Liver (tissue), 9 donors: ENCODE results near the gene CFAP74. TPM values are rescaled to one million over a fixed set of nuclear protein-coding genes. Genes with fewer than 3 reads are reported as not detected.

Source experiments
- DNase-seq: peaks from one replicate; pipeline ENCODE4 v3.0.0-alpha.2; 2017; ENCODE audit warnings: low spot score
- H3K27ac ChIP-seq, 2 donors: one replicate each; pipeline ENCODE4 v1.7.0; 2013; ENCODE audit warnings: inconsistent platforms in 2 of 2, low read length in 2 of 2, control low read depth in 1 of 2, low read depth in 1 of 2, mild to moderate bottlenecking in 1 of 2
- H3K27me3 ChIP-seq, 4 donors: one replicate each; pipeline versions ENCODE4 v1.6.1 to v1.7.0; 2013; ENCODE audit warnings: low read length in 3 of 4, inconsistent platforms in 1 of 4, mild to moderate bottlenecking in 1 of 4, moderate library complexity in 1 of 4; ENCODE audit not compliant: control insufficient read depth in 4 of 4, insufficient read depth in 4 of 4
- H3K36me3 ChIP-seq, 4 donors: one replicate each; pipeline versions ENCODE4 v1.6.1 to v1.7.0; 2013; ENCODE audit warnings: low read length in 3 of 4, mild to moderate bottlenecking in 3 of 4, low read depth in 1 of 4, moderate library complexity in 1 of 4; ENCODE audit not compliant: control insufficient read depth in 4 of 4, insufficient read depth in 3 of 4
- H3K4me1 ChIP-seq, 4 donors: one replicate each; pipeline versions ENCODE4 v1.6.1 to v1.7.0; 2013; ENCODE audit warnings: low read length in 3 of 4, mild to moderate bottlenecking in 3 of 4, moderate library complexity in 1 of 4; ENCODE audit not compliant: control insufficient read depth in 4 of 4, insufficient read depth in 4 of 4
- H3K4me3 ChIP-seq, 3 donors: one replicate each; pipeline versions ENCODE4 v1.6.1 to v1.7.0; 2013; ENCODE audit warnings: low read length in 3 of 3, control low read depth in 1 of 3, low read depth in 1 of 3, mild to moderate bottlenecking in 1 of 3
- H3K9ac ChIP-seq, 2 donors: one replicate each; pipeline ENCODE4 v1.7.0; 2013; ENCODE audit warnings: low read length in 2 of 2, mild to moderate bottlenecking in 2 of 2, moderate library complexity in 2 of 2, control low read depth in 1 of 2, low read depth in 1 of 2
- H3K9me3 ChIP-seq, 4 donors: one replicate each; pipeline versions ENCODE4 v1.6.1 to v1.7.0; 2013; ENCODE audit warnings: low read length in 3 of 4; ENCODE audit not compliant: control insufficient read depth in 4 of 4
- ATF3 ChIP-seq: IDR thresholded peaks from 2 replicates; pipeline ENCODE4 v1.6.1; 2016; ENCODE audit warnings: antibody characterized with exemption
- CTCF ChIP-seq: fragments of 150-350 bp; IDR thresholded peaks from 2 replicates; pipeline ENCODE4 v1.5.1; 2017; ENCODE audit warnings: improper control_type of control experiment, low read depth, low read length; ENCODE audit not compliant: missing input control
- FOXA1 ChIP-seq: IDR thresholded peaks from 2 replicates; pipeline ENCODE4 v1.6.1; 2016; ENCODE audit warnings: antibody characterized with exemption
- HNF4A ChIP-seq, 2 donors: conservative IDR thresholded peaks; 2 replicates each; pipeline ENCODE4 v1.6.1; 2016; ENCODE audit warnings: antibody characterized with exemption in 2 of 2, mild to moderate bottlenecking in 2 of 2
- JUND ChIP-seq, 2 donors: IDR thresholded peaks; 2 replicates each; pipeline ENCODE4 v1.6.1; 2016; ENCODE audit warnings: antibody characterized with exemption in 2 of 2
- MAX ChIP-seq: IDR thresholded peaks from 2 replicates; pipeline ENCODE4 v1.6.1; 2016; ENCODE audit warnings: antibody characterized with exemption
- NR2F2 ChIP-seq: IDR thresholded peaks from 2 replicates; pipeline ENCODE4 v1.6.1; 2016; ENCODE audit warnings: antibody characterized with exemption
- REST ChIP-seq: IDR thresholded peaks from 2 replicates; pipeline ENCODE4 v1.6.1; 2016; ENCODE audit warnings: antibody characterized with exemption, mild to moderate bottlenecking
- RXRA ChIP-seq, 2 donors: IDR thresholded peaks; 2 replicates each; pipeline ENCODE4 v1.6.1; 2017 to 2018; ENCODE audit warnings: antibody characterized with exemption in 2 of 2, mild to moderate bottlenecking in 1 of 2
- TAF1 ChIP-seq: conservative IDR thresholded peaks from 2 replicates; pipeline ENCODE4 v1.6.1; 2016; ENCODE audit warnings: antibody characterized with exemption, mild to moderate bottlenecking
- YY1 ChIP-seq: IDR thresholded peaks from 2 replicates; pipeline ENCODE4 v1.6.1; 2016; ENCODE audit warnings: antibody characterized with exemption, mild to moderate bottlenecking
- ZBTB33 ChIP-seq: IDR thresholded peaks from 2 replicates; pipeline ENCODE4 v1.6.1; 2016; ENCODE audit warnings: antibody characterized with exemption
- WGBS: extraction: QIAGEN DNeasy Blood & Tissue Kit; methylation state at CpG from one replicate; pipeline ENCODE4 v1.1.7; 2013; 5-methylcytosine and 5-hydroxymethylcytosine counted together
- polyA plus RNA-seq, 2 donors: library from polyadenylated mRNA; stranded (reverse) in 1 of 2; unstranded in 1 of 2; fragments of 200-250 nt in 1 of 2; fragments of >200 nt in 1 of 2; fragmentation: Nextera tagmentation in 1 of 2; extraction: Ambion mirVana in 1 of 2; gene quantifications; one replicate each; pipeline versions ENCODE4 v1.2.1 to v1.2.3, GENCODE V29; 2013 to 2015
- total RNA-seq, 2 donors: library from RNA; depleted of rRNA; stranded (reverse); fragments of >200 nt; gene quantifications; one replicate each; pipeline ENCODE4 v1.2.3, GENCODE V29; 2014
- donor health status: healthy.
- donor health status: healthy.
- donor health status: healthy.
- donor health status: healthy.
- donor health status: healthy.

Gene CFAP74
- total and polyA plus RNA-seq, 4 donors: under 0.01 to 0.31 TPM; not detected in 2

- peak overlapping the region; percentile 37 to 48 for H3K27ac ChIP-seq
- H3K4me1 ChIP-seq: peaks cover 0 to 2% (median 0%) of the 10 kb centered on the region in 4 donors
- DNase-seq: no peak
- H3K9me3 ChIP-seq: no peaks in the 10 kb centered on the region
- no peaks in the 10 kb centered on the region for H3K36me3 ChIP-seq
- 64% methylated on average over 10 of the region's 10 CpGs for WGBS
- peak; percentile 48 for TF ChIP-seq NR2F2
- TF ChIP-seq RXRA (IDR thresholded peaks at IDR 0.05): no peak
- no peaks in the 10 kb centered on the region for H3K27me3 ChIP-seq
- H3K4me3 ChIP-seq: no peak overlapping the region
- no peak overlapping the region for H3K9ac ChIP-seq
Measured at GRCh38 chr1:1990222-1990621, 13.4 kb downstream of the CFAP74 start.

- Histone ChIP-seq H3K4me3 (no peak overlapping the region), H3K36me3 (no peaks in the 10 kb centered on the region), H3K9me3 (no peaks in the 10 kb centered on the region), H3K4me1 (peaks cover 0 to 2% (median 0%) of the 10 kb centered on the region in 4 donors), H3K27ac (peak overlapping the region; percentile 37 to 48), H3K9ac (no peak overlapping the region), H3K27me3 (no peaks in the 10 kb centered on the region)
- 75% methylated on average over 9 of the region's 9 CpGs for WGBS
- TF ChIP-seq YY1 (no peak), FOXA1 (no peak), CTCF (no peak), NR2F2 (no peak), ATF3 (no peak), ZBTB33 (no peak), RXRA (IDR thresholded peaks at IDR 0.05) (no peak), REST (no peak), JUND (IDR thresholded peaks at IDR 0.05) (no peak)
- DNase-seq: no peak
Measured at GRCh38 chr1:1989789-1990188, 13.8 kb downstream of the CFAP74 start.

- 47% methylated on average over 22 of the region's 22 CpGs for WGBS
- Histone ChIP-seq H3K27me3 (no peaks in the 10 kb centered on the region), H3K4me3 (no peak overlapping the region), H3K4me1 (peaks cover 0 to 2% (median 0%) of the 10 kb centered on the region in 4 donors), H3K27ac (peak overlapping the region; percentile 37 to 48), H3K36me3 (no peaks in the 10 kb centered on the region), H3K9me3 (no peaks in the 10 kb centered on the region), H3K9ac (no peak overlapping the region)
- TF ChIP-seq FOXA1 (no peak), NR2F2 (peak; percentile 55), RXRA (IDR thresholded peaks at IDR 0.05) (no peak), YY1 (no peak), MAX (no peak), TAF1 (no peak), JUND (IDR thresholded peaks at IDR 0.05) (no peak), ATF3 (no peak), HNF4A (conservative IDR thresholded peaks at IDR 0.05) (no peak)
- DNase-seq: no peak
Measured at GRCh38 chr1:1989102-1989542, 14.5 kb downstream of the CFAP74 start.
